ELR (cell line): Measurements from ENCODE around the gene DIRAS3.
A peak's percentile ranks its signal among the peaks of the same experiment; 100 is the strongest.
"Not testable (repeated sequence)": the region's sequence is repeated elsewhere in the genome, so short reads cannot be mapped to it uniquely, and the experiment has no call there.

ENCODE experiments used
- DNase-seq: peaks from one replicate; pipeline ENCODE4 v3.0.0-alpha.2; 2015; ENCODE audit warnings: low read depth

Gene DIRAS3

DNA sequence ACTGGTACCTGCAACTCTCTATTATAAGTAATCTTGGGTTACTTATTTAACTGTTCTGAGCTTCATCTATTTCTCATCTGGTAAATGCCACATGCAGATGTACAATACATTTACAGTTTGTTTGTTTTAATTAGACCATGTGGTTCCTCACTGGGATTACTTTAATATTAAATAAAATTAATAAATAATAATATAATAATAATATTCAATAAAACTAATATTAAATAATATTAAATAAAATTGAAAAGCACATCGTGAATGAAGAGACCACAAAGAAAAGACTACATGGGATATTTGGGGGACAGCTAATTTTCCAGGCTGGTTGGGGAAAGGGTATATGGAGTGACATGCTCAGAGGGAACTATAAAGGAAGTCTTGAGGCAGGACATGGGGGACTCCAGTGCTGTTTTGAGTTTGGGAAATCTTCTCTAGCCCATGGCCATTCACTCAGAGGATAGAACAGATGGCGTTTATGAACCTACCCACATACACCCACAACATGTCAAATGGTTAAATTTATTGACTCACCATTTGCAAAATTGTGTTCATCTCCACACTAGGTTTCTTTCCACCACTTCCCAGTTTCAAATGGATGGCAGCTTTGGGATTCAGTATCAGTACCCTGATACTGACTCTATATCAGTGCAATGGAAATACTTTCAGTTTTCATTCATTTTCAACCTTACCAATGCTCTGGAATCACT is 25.6 kb downstream of the DIRAS3 start:
- no peak for DNase-seq

- DNase-seq, result no peak
Measured at GRCh38 chr1:68016381-68016780, 34.0 kb downstream of the DIRAS3 start.

- DNase-seq, result no peak
Measured at GRCh38 chr1:68015971-68016370, 34.5 kb downstream of the DIRAS3 start.

- no peak for DNase-seq
Measured at GRCh38 chr1:68015369-68015768, 35.1 kb downstream of the DIRAS3 start.

DNA sequence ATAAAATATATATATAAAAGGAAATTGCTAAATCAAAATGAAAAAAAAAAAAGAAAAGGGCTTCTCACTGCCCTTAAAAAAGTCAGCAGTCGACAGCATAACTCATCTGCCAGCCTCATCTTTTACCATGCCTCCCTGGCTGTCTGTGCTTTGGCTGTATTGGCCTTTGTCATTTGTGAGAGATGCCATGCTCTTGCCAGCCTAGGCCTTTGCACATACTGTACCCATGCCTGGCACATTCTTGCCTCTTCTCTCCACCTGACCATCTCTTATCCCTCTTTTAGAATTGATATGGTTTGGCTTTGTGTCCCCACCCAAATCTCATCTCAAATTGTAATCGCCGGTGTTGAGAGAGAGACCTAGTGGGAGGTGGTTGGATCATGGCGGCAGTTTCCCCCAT is 37.1 kb downstream of the DIRAS3 start:
- no peak for DNase-seq

GRCh38 chr1:68011657-68012375 is 38.6 kb downstream of the DIRAS3 start:
- peak; percentile 19 for DNase-seq

DNA sequence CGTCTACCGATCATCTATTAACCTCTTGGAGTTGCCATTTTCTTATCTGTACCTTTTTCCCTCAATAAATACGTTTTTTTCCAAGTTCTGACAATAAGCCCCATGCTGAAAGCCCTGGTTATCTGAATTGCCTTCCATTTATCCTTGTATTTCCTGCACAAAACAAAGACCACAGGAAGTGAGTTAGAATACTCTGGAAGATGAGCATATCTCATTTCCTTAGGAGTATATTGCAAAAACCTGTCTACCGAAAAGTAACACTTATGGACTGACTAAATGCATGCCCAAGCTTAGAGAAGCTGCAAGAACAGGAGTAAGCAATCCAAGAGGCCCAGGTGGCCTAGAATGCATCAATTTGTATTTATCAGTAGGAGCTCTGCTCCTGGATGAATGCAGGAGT is 39.9 kb downstream of the DIRAS3 start:
- peak; percentile 30 for DNase-seq

DNA sequence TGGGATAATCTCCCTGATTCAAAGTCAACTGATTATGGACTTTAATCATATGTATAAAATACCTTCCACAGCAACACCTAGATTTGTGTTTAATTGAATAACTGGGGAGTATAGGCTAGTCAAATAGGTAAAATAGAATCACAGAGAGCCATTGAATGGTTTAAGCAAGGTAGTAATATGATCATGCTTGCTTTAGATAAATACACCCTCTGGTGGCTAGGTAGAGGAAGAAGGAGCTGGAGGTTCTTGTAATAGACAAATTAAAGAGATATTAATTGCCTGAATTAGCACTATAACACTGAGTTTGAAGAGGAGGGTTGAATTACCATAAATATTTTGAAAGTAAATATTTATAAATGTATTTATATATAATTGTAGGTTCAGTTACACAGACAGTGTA is 40.3 kb downstream of the DIRAS3 start:
- peak; percentile 62 for DNase-seq

- not testable (repeated sequence) for DNase-seq
Measured at GRCh38 chr1:68003626-68004025, 46.8 kb downstream of the DIRAS3 start.

- no peak for DNase-seq
Measured at GRCh38 chr1:68000191-68000590, 50.2 kb downstream of the DIRAS3 start.

- DNase-seq, result no peak
Measured at GRCh38 chr1:67997746-67998145, 52.7 kb downstream of the DIRAS3 start.
